Measurements from ENCODE around the gene GAB1.

DNA sequence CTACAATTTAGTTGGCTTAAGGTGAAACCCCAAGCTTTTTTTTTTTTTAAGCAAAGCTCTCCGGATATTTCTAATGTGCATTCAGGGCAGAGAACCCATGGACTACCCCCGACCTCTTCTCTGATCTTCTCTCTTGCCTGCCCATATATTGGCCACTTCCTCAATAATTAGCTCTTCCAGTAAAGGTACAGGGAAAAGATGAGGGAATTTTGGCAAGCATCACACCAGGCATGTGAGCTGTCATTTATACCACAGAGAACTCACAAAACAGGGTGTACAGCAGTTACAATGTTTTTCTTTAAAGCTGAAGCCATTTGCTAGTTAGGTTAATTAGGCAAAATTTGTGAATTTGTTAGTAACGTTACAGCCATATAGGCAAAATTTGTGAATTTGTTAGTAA lies 73.3 kb downstream of the GAB1 start:
- TF ChIP-seq, protein P1, sequence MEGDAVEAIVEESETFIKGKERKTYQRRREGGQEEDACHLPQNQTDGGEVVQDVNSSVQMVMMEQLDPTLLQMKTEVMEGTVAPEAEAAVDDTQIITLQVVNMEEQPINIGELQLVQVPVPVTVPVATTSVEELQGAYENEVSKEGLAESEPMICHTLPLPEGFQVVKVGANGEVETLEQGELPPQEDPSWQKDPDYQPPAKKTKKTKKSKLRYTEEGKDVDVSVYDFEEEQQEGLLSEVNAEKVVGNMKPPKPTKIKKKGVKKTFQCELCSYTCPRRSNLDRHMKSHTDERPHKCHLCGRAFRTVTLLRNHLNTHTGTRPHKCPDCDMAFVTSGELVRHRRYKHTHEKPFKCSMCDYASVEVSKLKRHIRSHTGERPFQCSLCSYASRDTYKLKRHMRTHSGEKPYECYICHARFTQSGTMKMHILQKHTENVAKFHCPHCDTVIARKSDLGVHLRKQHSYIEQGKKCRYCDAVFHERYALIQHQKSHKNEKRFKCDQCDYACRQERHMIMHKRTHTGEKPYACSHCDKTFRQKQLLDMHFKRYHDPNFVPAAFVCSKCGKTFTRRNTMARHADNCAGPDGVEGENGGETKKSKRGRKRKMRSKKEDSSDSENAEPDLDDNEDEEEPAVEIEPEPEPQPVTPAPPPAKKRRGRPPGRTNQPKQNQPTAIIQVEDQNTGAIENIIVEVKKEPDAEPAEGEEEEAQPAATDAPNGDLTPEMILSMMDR (IDR thresholded peaks at IDR 0.05): no peak
- TF ChIP-seq POLR2A (IDR thresholded peaks at IDR 0.05): no peak
